ENCODE results near the gene TMEM271.

Gene TMEM271

GRCh38 chr4:530017-530781, 45.9 kb downstream of the TMEM271 start:
- DNase-seq (ENCODE audit: low read depth in 1 of 2, low spot score in 1 of 2): no peak
- no peaks in the 10 kb centered on the region for H3K27me3 ChIP-seq (ENCODE audit: insufficient read depth, poor library complexity, severe bottlenecking)
- TF ChIP-seq POLR2AphosphoS5 (IDR thresholded peaks at IDR 0.05; ENCODE audit: low read depth): no peak
- no peak for TF ChIP-seq GABPA (IDR thresholded peaks at IDR 0.05; ENCODE audit: low read depth)
- H3K4me3 ChIP-seq (replicated peaks; ENCODE audit: insufficient read depth, low read length): no peak overlapping the region
- no peak overlapping the region for H3K27ac ChIP-seq (replicated peaks)

DNA sequence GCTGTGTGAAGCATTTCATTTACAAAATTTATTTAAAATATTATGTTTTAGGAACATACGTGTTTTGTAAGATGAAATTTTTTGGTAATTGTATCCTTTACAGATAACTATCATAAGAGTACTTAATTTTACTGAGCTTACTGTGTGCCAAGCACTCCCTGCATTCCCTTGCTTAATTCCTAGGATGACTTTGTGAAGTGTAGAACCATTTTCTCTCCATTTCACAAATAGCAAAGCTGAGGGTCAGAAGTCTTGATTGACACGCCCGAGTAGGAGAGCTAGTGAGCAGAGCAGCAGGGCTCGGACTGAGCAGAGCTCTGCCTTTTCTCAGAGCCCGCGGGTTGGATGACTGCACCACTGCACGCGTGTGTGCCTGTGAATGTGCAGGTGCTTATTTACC, 46.5 kb downstream of the TMEM271 start:
- TF ChIP-seq SPI1 (IDR thresholded peaks at IDR 0.05; ENCODE audit: borderline replicate concordance, low read depth) (no peak), GABPA (IDR thresholded peaks at IDR 0.05; ENCODE audit: low read depth) (no peak), POLR2AphosphoS5 (IDR thresholded peaks at IDR 0.05; ENCODE audit: low read depth) (no peak)
- TF ChIP-seq, protein P1, sequence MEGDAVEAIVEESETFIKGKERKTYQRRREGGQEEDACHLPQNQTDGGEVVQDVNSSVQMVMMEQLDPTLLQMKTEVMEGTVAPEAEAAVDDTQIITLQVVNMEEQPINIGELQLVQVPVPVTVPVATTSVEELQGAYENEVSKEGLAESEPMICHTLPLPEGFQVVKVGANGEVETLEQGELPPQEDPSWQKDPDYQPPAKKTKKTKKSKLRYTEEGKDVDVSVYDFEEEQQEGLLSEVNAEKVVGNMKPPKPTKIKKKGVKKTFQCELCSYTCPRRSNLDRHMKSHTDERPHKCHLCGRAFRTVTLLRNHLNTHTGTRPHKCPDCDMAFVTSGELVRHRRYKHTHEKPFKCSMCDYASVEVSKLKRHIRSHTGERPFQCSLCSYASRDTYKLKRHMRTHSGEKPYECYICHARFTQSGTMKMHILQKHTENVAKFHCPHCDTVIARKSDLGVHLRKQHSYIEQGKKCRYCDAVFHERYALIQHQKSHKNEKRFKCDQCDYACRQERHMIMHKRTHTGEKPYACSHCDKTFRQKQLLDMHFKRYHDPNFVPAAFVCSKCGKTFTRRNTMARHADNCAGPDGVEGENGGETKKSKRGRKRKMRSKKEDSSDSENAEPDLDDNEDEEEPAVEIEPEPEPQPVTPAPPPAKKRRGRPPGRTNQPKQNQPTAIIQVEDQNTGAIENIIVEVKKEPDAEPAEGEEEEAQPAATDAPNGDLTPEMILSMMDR (IDR thresholded peaks at IDR 0.05; ENCODE audit: insufficient read depth, low read length): no peak
- TF ChIP-seq, protein P2, sequence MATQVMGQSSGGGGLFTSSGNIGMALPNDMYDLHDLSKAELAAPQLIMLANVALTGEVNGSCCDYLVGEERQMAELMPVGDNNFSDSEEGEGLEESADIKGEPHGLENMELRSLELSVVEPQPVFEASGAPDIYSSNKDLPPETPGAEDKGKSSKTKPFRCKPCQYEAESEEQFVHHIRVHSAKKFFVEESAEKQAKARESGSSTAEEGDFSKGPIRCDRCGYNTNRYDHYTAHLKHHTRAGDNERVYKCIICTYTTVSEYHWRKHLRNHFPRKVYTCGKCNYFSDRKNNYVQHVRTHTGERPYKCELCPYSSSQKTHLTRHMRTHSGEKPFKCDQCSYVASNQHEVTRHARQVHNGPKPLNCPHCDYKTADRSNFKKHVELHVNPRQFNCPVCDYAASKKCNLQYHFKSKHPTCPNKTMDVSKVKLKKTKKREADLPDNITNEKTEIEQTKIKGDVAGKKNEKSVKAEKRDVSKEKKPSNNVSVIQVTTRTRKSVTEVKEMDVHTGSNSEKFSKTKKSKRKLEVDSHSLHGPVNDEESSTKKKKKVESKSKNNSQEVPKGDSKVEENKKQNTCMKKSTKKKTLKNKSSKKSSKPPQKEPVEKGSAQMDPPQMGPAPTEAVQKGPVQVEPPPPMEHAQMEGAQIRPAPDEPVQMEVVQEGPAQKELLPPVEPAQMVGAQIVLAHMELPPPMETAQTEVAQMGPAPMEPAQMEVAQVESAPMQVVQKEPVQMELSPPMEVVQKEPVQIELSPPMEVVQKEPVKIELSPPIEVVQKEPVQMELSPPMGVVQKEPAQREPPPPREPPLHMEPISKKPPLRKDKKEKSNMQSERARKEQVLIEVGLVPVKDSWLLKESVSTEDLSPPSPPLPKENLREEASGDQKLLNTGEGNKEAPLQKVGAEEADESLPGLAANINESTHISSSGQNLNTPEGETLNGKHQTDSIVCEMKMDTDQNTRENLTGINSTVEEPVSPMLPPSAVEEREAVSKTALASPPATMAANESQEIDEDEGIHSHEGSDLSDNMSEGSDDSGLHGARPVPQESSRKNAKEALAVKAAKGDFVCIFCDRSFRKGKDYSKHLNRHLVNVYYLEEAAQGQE (IDR thresholded peaks at IDR 0.05; ENCODE audit: insufficient replicate concordance, low read depth): no peak
- no peak for DNase-seq (ENCODE audit: low read depth in 1 of 2, low spot score in 1 of 2)
- H3K27ac ChIP-seq (replicated peaks): no peak overlapping the region
- no peaks in the 10 kb centered on the region for H3K27me3 ChIP-seq (ENCODE audit: insufficient read depth, poor library complexity, severe bottlenecking)
- no peak overlapping the region for H3K4me3 ChIP-seq (replicated peaks; ENCODE audit: insufficient read depth, low read length)

DNA sequence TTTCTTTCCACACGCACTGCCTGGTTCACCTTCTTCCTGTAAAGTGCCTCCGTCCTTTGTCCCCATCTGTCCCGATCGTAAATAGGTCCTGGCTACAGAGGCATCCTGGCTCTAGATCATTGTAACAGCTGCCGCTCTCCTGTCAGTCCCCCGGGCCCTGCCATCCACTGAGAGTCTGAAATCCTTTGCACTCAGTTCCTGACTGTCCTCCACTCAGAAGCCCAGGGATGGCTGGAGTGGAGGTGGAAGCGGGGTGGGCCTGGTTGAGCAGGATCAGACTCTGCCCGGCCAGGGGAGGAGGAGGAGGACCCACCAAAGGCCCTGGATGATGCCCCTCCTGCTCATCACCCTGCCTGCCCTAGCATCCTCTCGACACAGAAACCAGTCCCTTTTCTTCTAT, 47.3 kb downstream of the TMEM271 start:
- Histone ChIP-seq H3K27ac (replicated peaks) (no peak overlapping the region), H3K27me3 (ENCODE audit: insufficient read depth, poor library complexity, severe bottlenecking) (no peaks in the 10 kb centered on the region), H3K4me3 (replicated peaks; ENCODE audit: insufficient read depth, low read length) (no peak overlapping the region)
- TF ChIP-seq POLR2AphosphoS5 (IDR thresholded peaks at IDR 0.05; ENCODE audit: low read depth) (no peak), GABPA (IDR thresholded peaks at IDR 0.05; ENCODE audit: low read depth) (no peak), SPI1 (IDR thresholded peaks at IDR 0.05; ENCODE audit: borderline replicate concordance, low read depth) (no peak)
- TF ChIP-seq, protein P1 (IDR thresholded peaks at IDR 0.05; ENCODE audit: insufficient read depth, low read length): no peak
- TF ChIP-seq, protein P2 (IDR thresholded peaks at IDR 0.05; ENCODE audit: insufficient replicate concordance, low read depth): no peak
- DNase-seq (ENCODE audit: low read depth in 1 of 2, low spot score in 1 of 2): no peak

GRCh38 chr4:528296-528695, 47.8 kb downstream of the TMEM271 start:
- Histone ChIP-seq H3K27ac (replicated peaks) (no peak overlapping the region), H3K4me3 (replicated peaks; ENCODE audit: insufficient read depth, low read length) (no peak overlapping the region), H3K27me3 (ENCODE audit: insufficient read depth, poor library complexity, severe bottlenecking) (no peaks in the 10 kb centered on the region)
- TF ChIP-seq GABPA (IDR thresholded peaks at IDR 0.05; ENCODE audit: low read depth): no peak
- TF ChIP-seq POLR2AphosphoS5 (IDR thresholded peaks at IDR 0.05; ENCODE audit: low read depth): no peak
- TF ChIP-seq, protein P1 (IDR thresholded peaks at IDR 0.05; ENCODE audit: insufficient read depth, low read length): no peak
- TF ChIP-seq, protein P2 (IDR thresholded peaks at IDR 0.05; ENCODE audit: insufficient replicate concordance, low read depth): no peak
- TF ChIP-seq SPI1 (IDR thresholded peaks at IDR 0.05; ENCODE audit: borderline replicate concordance, low read depth): no peak
- DNase-seq (ENCODE audit: low read depth in 1 of 2, low spot score in 1 of 2): no peak

All from HL-60 (cell line).